Endodermal cell (in vitro differentiated cells): Measurements from ENCODE around the gene CETP. TPM values are rescaled to one million over a fixed set of nuclear protein-coding genes. Genes with fewer than 3 reads are reported as not detected.
A peak's percentile ranks its signal among the peaks of the same experiment; 100 is the strongest.

Experiments
- DNase-seq: peaks from one replicate; pipeline ENCODE4 v3.0.0-alpha.2; 2017
- H3K27ac ChIP-seq: 2 replicates; pipeline ENCODE4 v1.5.1; 2013; ENCODE audit warnings: mild to moderate bottlenecking, low read depth, low read length, moderate library complexity
- H3K27me3 ChIP-seq: 2 replicates; pipeline ENCODE4 v1.6.1; 2013; ENCODE audit warnings: mild to moderate bottlenecking, low read length, moderate library complexity; ENCODE audit not compliant: insufficient read depth, control insufficient read depth, poor library complexity, severe bottlenecking
- H3K36me3 ChIP-seq: 2 replicates; pipeline ENCODE4 v1.7.0; 2013; ENCODE audit warnings: mild to moderate bottlenecking, low read length, moderate library complexity; ENCODE audit not compliant: control insufficient read depth, insufficient read depth
- H3K4me1 ChIP-seq: one replicate; pipeline ENCODE4 v1.7.0; 2013; ENCODE audit warnings: low read length; ENCODE audit not compliant: control insufficient read depth, insufficient read depth
- H3K4me3 ChIP-seq: 2 replicates; pipeline ENCODE4 v1.5.1; 2013; ENCODE audit warnings: mild to moderate bottlenecking, low read length, moderate library complexity
- H3K9ac ChIP-seq: 2 replicates; pipeline ENCODE4 v1.6.1; 2013; ENCODE audit warnings: mild to moderate bottlenecking, low read length, moderate library complexity; ENCODE audit not compliant: poor library complexity, severe bottlenecking; ENCODE audit errors: extremely low read depth
- H3K9me3 ChIP-seq: 2 replicates; pipeline ENCODE4 v1.6.1; 2013; ENCODE audit warnings: mild to moderate bottlenecking, low read length, moderate library complexity; ENCODE audit not compliant: control insufficient read depth
- H3K27ac Mint-ChIP-seq: 2 replicates; pipeline ENCODE4 v1.8.0; 2020; ENCODE audit warnings: mixed read lengths
- H3K27me3 Mint-ChIP-seq: 2 replicates; pipeline ENCODE4 v1.8.0; 2021; ENCODE audit warnings: mild to moderate bottlenecking, mixed read lengths; ENCODE audit not compliant: insufficient read depth
- H3K36me3 Mint-ChIP-seq: 2 replicates; pipeline ENCODE4 v1.8.0; 2020; ENCODE audit warnings: low read depth, mixed read lengths
- H3K4me1 Mint-ChIP-seq: 2 replicates; pipeline ENCODE4 v1.8.0; 2020; ENCODE audit warnings: mixed read lengths
- H3K4me3 Mint-ChIP-seq: 2 replicates; pipeline ENCODE4 v1.8.0; 2020; ENCODE audit warnings: mild to moderate bottlenecking, moderate library complexity, mixed read lengths
- H3K9me3 Mint-ChIP-seq: 2 replicates; pipeline ENCODE4 v1.8.0; 2020; ENCODE audit warnings: mild to moderate bottlenecking, mixed read lengths
- WGBS, 2 experiments: methylation state at CpG; one replicate each; pipeline versions ENCODE4 v1.1.5 to v1.1.7; 2013; ENCODE audit warnings: missing lambda C conversion rate in 2 of 2, mixed read lengths in 1 of 2; ENCODE audit not compliant: insufficient coverage in 1 of 2, insufficient read length in 1 of 2; 5-methylcytosine and 5-hydroxymethylcytosine counted together
- total RNA-seq, 2 donors: library from RNA; stranded (reverse); fragmentation: NEBNext Ultra II Directional in 1 of 2; extraction: Animal tissue kit (Norgen Biotek cat#: 25700) in 1 of 2; gene quantifications; 2 replicates in 1 of 2; 3 replicates in 1 of 2; pipeline ENCODE4 v1.2.1, GENCODE V29; 2021
- TF ChIP-seq, protein P1 (sequence below): fragments of 200-600 bp; sonication (generic); conservative IDR thresholded peaks from 2 replicates; pipeline ENCODE4 v1.5.0; 2021; ENCODE audit warnings: antibody characterized with exemption, mild to moderate bottlenecking

The CETP gene
- total RNA-seq, 2 donors from 2014 or later, result not detected

DNA sequence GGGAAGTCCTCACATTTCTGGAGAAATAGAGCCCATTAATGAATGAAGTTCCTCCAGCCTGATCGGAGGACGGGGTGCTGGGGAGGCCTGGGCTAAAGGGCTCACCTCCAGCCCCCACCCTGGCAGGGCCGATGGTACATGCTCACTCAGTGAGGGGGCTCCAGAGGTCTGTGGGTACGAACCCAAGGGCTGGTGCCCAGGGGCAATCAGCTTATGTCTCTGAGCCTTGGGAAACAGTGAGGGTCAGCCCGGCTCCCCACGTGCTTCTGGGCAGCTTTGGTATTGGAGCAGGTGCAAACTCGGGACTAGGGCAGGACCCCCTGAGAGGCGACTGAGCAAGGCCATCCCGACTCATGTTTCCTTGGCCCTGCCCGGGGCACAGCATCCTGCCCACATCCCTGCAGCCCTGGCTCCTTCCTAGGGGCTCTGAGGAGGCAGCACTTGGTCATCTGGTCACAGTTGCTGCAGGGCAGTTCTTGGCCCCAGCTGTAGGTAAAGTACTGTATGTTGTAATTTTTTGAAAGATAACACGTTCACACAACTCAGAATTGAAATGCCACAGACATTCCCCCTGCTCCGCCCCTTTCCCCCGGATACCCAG, 969 bp upstream of the CETP start:
- Mint-ChIP-seq H3K4me1 (peaks cover 4% of the 10 kb centered on the region), H3K27me3 (no peaks in the 10 kb centered on the region), H3K27ac (no peak overlapping the region), H3K9me3 (peaks cover 5% of the 10 kb centered on the region), H3K36me3 (no peaks in the 10 kb centered on the region), H3K4me3 (no peak overlapping the region)
- Histone ChIP-seq H3K9ac (no peak overlapping the region), H3K9me3 (no peaks in the 10 kb centered on the region), H3K27me3 (no peaks in the 10 kb centered on the region), H3K4me3 (no peak overlapping the region), H3K4me1 (no peaks in the 10 kb centered on the region), H3K27ac (no peak overlapping the region), H3K36me3 (no peaks in the 10 kb centered on the region)
- no peak for DNase-seq
- WGBS, 2 experiments, result 84 to 87% methylated on average over 10 to 13 of the region's 13 CpGs
- TF ChIP-seq, protein P1, sequence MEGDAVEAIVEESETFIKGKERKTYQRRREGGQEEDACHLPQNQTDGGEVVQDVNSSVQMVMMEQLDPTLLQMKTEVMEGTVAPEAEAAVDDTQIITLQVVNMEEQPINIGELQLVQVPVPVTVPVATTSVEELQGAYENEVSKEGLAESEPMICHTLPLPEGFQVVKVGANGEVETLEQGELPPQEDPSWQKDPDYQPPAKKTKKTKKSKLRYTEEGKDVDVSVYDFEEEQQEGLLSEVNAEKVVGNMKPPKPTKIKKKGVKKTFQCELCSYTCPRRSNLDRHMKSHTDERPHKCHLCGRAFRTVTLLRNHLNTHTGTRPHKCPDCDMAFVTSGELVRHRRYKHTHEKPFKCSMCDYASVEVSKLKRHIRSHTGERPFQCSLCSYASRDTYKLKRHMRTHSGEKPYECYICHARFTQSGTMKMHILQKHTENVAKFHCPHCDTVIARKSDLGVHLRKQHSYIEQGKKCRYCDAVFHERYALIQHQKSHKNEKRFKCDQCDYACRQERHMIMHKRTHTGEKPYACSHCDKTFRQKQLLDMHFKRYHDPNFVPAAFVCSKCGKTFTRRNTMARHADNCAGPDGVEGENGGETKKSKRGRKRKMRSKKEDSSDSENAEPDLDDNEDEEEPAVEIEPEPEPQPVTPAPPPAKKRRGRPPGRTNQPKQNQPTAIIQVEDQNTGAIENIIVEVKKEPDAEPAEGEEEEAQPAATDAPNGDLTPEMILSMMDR, result no peak

GRCh38 chr16:56961386-56961785, 364 bp upstream of the CETP start:
- no peaks in the 10 kb centered on the region for H3K4me1 ChIP-seq
- no peak overlapping the region for H3K27ac ChIP-seq
- TF ChIP-seq, protein P1, result no peak
- no peak overlapping the region for H3K27ac Mint-ChIP-seq
- no peaks in the 10 kb centered on the region for H3K27me3 ChIP-seq
- no peak overlapping the region for H3K9ac ChIP-seq
- H3K4me3 Mint-ChIP-seq, result no peak overlapping the region
- no peak for DNase-seq
- 91 to 100% methylated on average over 2 to 3 of the region's 3 CpGs for WGBS, 2 experiments
- no peaks in the 10 kb centered on the region for H3K27me3 Mint-ChIP-seq
- no peak overlapping the region for H3K4me3 ChIP-seq
- no peaks in the 10 kb centered on the region for H3K9me3 ChIP-seq
- no peaks in the 10 kb centered on the region for H3K36me3 ChIP-seq
- H3K4me1 Mint-ChIP-seq, result peaks cover 4% of the 10 kb centered on the region
- no peaks in the 10 kb centered on the region for H3K9me3 Mint-ChIP-seq
- H3K36me3 Mint-ChIP-seq, result no peaks in the 10 kb centered on the region

DNA sequence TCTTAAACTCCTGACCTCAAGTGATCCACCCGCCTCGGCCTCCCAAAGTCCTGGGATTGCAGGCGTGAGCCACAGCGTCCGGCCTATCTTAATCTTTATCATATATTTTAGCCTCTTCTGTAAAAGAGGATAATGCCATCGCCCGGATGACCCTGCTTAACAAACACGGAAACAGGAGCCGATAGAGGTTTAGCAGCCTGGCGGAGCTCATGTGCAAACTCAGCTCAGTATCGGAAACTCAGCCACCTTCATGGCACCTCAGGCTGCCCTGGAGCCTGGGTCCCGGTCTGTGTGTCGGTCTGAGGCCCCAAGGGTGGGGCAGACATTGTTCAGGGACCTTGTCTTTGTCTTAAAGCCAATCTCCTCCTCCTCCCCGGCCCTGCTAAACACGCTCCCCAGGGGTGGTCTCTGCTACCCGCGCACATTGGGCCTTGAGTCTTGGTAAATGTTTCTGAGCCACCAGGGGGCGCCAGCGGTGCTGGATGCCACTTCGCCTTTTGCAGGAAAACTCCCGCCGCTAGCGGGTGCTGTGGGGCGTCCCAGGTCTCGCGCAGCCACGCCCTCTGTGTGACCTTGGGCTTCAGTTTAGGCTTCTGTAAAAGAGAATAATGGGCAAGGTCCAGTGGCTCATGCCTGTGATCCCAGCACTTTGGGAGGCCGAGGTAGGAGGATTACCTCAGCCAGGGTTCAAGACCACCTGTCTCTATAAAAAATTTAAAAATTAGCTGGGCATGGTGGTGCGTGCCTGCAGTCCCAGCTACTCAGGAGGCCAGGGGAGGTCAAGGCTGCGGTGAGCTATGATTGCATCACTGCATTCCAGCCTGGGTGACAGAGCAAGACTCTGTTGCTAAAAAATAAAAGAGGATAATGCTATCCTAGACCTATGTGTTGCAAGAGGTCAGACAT, 2.7 kb downstream of the CETP start:
- Mint-ChIP-seq H3K27ac (peak overlapping the region; percentile 55), H3K4me1 (peaks cover 4% of the 10 kb centered on the region), H3K36me3 (no peaks in the 10 kb centered on the region), H3K4me3 (no peak overlapping the region), H3K27me3 (no peaks in the 10 kb centered on the region), H3K9me3 (no peaks in the 10 kb centered on the region)
- TF ChIP-seq, protein P1, result peak; percentile 100
- Histone ChIP-seq H3K27ac (no peak overlapping the region), H3K9me3 (no peaks in the 10 kb centered on the region), H3K27me3 (no peaks in the 10 kb centered on the region), H3K9ac (no peak overlapping the region), H3K4me1 (no peaks in the 10 kb centered on the region), H3K4me3 (no peak overlapping the region), H3K36me3 (no peaks in the 10 kb centered on the region)
- 46 to 48% methylated on average over 17 to 30 of the region's 30 CpGs for WGBS, 2 experiments
- peak; percentile 99 for DNase-seq
